M059J (cell line): ENCODE measurements around the gene ESYT2. TPM values are rescaled to one million over a fixed set of nuclear protein-coding genes. Genes with fewer than 3 reads are reported as not detected.
"Not testable (repeated sequence)": the region's sequence is repeated elsewhere in the genome, so short reads cannot be mapped to it uniquely, and the experiment has no call there.

ENCODE experiments used
- DNase-seq: peaks from one replicate; pipeline ENCODE4 v3.0.0-alpha.2; 2012; ENCODE audit warnings: low read depth
- total RNA-seq: library from RNA; depleted of rRNA; stranded (reverse); fragments of >200 nt; shearing (Covaris generic); gene quantifications from 2 replicates; pipeline ENCODE4 v1.2.3, GENCODE V29; 2014

The ESYT2 gene
- total RNA-seq, 1 experiment from 2014 or later, result 69.8 TPM

GRCh38 chr7:158856883-158857668, 27.8 kb upstream of the ESYT2 start:
- no peak for DNase-seq

DNA sequence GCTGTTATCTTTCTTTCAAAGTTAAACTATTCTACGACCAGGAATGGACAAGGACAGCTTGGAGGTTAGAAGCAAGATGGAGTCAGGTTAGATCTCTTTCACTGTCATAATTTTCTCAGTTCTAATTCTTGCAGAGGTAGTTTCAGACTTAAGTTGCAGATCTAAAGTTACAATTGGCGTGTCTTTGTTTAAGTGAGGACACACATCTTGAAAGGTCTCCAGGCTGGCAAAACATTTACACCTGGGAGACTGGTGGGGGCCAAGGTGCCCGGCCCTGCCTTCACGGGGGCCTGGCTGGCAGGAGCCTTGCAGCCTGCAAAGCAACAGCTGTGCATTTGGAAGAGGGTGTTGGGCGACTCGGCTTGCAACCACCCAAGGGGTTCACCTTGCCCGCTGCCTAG, 25.4 kb upstream of the ESYT2 start:
- no peak for DNase-seq

- DNase-seq, result no peak
Observed at GRCh38 chr7:158850545-158851102, 21.3 kb upstream of the ESYT2 start.

DNA sequence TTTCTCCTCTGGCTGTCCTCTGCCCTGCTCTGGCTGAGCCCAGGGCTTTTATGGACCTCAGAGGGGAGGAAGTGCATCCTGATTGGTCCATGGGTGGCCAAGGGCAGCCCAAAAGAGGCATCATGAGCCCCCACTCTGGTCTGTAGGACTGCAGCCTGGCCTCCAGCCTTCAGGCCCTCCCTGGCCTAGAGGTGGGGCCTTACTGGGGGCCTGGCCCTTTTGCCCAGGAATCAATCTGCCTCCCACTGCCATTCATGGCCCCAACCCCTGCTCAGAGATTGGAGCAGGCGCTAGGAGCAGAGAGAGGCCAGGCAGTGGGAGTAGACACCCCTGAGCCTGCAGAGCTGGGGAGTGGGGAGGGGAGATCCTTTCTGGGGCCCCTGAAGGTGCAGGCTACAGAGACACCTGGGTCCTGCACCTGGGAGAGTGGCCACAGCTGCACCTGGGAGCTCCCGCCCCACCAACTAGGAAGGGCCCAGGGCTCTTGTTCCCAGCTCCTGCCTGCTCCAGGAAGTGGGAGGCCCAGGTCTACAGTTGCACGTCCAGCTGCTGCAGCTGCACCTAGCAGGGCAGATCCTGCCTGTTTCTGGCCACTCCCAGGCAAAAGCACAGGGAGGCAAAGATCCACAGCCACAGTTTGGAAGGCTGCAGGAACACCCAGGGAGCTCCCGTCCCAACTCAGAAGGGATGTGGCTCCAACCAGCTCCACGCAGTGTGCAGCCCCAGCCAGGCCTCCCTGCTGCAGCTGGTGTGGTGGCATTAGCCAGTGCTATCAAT, 20.6 kb upstream of the ESYT2 start:
- no peak for DNase-seq

DNA sequence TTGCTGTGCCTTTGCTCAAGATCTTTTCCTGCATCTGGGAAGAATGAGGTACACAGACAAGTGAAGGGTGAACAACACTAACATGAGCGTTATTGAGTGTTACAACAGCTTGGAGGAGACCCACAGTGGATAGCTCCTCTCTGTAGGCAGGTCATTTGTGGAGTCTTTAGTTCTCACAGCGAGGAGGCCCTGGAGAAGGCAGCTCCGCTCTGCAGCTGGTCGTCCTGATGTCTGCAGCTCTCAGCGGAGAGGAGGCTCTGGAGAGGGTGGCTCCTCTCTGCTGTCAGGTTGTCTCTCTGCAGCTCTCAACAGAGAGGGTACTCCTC, 20.1 kb upstream of the ESYT2 start:
- DNase-seq, result no peak

DNA sequence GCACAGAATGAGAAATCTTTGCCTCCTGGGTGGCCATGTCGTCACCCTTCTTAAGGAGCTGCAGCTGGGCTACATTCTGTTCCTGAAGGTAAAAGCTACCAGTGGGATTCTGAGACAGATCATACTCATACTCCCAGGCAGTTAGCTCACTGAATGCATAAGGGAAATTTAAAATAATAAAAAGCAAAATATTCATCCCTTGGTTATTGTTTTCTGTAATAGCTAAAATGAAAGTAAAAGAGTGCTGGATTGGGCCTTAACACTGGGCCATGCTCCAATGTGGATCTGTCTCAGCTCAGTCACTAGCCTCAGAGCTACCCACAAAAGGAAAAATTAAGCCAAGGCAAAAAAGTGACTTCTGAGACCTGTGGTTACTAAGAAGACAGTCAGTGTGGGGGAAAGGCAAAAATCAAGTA, 18.1 kb upstream of the ESYT2 start:
- DNase-seq, result peak; percentile 15

DNA sequence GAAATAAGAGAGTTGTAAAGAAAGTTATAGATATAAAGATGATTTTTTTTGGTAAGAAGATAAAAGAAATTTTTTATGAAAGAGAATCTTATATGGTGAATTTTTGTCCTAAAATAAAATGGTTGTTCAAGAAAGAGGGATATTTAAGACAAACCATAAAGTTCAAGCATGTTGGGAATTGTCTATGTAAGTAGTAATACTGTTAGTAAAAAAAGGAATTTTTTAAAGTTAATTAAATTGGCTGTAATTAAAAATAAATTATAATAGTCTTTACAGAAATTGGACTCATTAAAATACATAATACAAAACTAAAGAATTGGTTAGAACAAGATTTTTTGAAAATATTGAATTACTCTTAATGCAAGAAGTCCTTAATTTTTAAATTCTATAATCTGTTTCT, 17.0 kb upstream of the ESYT2 start:
- no peak for DNase-seq

DNA sequence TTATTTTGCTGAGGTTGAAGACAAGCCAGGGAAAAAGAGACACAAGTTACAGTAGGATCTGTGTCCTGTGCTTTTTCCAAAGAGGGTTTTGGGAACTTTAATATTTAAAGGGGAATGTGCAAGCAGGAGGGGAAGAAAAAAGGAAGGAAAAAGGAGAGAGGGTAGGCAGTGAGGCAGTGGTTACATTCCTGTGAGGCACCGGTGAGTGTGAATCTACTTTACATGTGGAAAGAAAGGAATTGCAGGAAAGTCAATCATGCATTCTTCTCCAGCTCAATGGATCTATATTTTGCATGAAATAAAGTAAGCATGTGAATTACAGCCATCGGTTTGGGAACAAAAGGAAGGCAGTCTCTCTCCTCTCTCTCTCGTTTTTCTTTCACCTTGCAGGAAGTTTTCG, 14.5 kb upstream of the ESYT2 start:
- no peak for DNase-seq

DNA sequence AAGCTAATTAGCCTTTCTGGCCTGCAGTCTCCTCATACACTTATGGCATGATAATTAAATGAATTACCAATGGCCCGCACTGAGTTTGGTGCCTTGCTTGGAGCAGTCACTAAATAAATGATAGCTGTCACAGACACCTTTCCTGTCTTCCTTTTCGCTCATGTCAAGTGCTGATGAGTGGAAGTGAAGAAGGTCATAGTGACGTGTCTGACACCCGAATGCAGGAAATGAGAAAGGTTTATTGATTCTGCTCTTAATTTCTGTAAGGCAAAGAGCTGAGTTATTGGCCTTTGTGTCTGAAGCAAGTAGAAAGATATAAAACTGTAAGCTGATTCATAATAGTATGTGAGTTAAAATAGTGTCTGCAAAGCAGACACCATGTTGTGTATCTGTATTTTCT, 13.2 kb upstream of the ESYT2 start:
- no peak for DNase-seq

- DNase-seq, result no peak
Observed at GRCh38 chr7:158840604-158841003, 11.3 kb upstream of the ESYT2 start.

GRCh38 chr7:158839177-158839576, 9.9 kb upstream of the ESYT2 start:
- DNase-seq, result not testable (repeated sequence)

- DNase-seq, result no peak
Observed at GRCh38 chr7:158837790-158838637, 8.7 kb upstream of the ESYT2 start.

DNA sequence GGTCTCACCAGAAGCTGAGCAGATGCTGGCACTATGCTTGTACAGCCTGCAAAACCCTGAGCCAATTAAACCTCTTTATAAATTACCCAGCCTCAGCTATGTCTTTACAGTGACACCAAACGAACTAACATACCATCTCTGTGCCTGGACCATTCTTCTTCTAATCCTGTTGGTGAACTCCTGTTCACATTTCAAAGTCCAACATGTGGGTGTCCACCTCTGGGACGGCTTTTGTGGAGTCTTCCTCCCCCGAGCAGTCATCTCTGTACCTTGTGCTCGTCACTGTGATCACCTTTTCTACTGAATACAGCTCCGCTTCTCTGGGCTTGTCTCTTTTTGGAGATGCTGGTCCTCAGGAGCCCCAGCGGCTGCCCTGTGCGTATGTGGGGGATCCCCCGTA, 7.4 kb upstream of the ESYT2 start:
- no peak for DNase-seq

DNA sequence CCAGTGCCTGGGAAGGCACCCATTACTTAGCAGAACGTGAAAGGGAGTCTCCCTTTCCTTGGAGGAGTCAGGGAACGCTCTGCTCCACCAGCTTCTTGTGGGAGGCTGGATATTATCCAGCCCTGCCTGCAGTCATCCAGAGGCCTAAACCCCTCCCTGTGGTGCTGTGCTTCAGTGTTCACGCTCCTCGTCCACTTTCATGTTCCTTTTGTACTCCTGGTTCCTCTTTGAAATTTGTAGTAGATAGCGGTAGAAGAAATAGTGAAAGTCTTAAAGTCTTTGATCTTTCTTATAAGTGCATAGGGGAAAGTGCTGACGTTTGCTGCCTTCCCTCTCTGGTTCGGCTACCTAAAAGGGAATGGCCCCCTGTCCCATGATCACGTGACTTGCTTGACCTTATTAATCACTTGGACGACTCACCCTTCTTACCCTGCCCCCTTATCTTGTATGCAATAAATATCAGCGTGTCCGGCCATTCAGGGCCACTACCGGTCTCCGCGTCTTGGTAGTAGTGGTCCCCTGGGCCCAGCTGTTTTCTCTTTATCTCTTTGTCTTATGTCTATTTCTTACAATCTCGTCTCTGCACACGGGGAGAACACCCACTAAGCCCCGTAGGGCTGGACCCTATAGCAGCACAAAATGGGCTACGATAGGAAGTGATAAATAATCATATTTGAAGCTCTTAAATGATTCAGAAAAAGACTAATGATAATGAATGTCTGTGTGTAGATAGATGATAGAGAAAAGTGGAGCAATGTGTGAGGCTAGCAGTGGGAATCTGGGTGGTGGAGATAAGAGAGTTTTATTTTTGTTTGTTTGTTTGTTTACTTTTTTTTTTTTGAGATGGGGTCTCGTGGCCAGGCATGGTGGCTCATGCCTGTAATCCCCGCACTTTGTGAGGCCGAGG, 5.8 kb upstream of the ESYT2 start:
- no peak for DNase-seq

DNA sequence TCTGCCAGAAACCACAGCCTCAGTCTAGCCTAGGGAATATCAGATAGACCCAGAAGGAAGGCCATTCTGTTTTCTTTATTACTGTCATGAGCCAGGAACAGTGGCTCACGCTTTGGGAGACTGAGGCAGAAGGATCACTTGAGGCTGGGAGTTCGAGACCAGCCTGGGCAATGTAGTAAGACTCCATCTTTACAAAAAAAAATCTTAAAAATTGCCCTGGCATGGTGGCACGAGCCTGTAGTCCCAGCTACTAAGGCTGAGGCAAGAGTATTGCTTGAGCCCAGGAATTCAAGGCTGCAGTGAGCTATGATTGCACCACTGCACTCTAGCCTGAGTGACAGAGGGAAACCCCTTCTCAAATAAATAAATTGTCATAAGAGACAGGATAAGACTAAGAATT, 3.7 kb upstream of the ESYT2 start:
- no peak for DNase-seq

DNA sequence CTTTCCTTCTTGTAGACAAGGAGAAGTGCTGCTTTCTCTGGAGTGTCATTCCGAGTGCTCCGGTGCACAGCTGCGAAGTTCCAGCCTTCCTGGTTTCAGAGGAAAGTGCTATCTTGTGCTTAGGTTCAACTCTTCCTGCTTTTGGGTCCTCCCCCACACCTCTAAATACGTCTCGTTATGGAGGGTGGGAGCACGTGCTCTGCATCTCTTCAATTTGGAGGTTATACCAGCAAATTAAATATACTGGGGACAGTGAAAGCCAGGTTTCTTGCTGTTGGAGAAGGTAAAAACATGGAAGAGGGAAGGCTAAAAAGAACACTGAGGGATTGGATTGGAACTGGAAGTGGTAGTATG, 2.4 kb upstream of the ESYT2 start:
- no peak for DNase-seq

DNA sequence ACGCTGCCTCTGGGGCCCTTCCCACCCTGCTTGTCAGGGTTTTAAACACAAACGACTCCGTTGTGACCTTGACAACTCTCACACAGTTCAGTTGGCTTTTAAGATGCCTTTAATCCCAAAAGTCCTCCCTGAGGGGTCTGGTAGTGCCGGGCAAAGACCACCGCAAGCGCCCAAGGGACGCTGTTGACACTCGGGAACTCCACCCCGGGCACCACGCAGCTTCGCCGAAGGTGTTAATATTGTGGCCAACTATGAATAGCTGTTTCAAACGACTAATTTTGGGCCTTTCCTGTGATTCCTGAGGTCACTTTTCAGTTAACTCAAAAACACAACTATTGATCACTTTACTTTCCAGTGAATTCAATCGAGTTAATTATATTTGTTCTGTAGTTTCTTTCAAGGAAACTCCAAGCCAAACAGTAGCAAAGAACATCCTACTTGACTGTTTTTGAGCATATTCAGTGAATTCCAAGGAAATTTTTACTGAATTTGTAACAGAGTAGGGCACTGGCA, 958 bp upstream of the ESYT2 start:
- no peak for DNase-seq

- peak; percentile 83 for DNase-seq
Observed at GRCh38 chr7:158829021-158829341, 328 bp downstream of the ESYT2 start.

- DNase-seq, result peak; percentile 45
Observed at GRCh38 chr7:158828133-158829020, 932 bp downstream of the ESYT2 start.
